ENCODE measurements around the gene COG2.
"Not testable (repeated sequence)": the region's sequence is repeated elsewhere in the genome, so short reads cannot be mapped to it uniquely, and the experiment has no call there.

DNA sequence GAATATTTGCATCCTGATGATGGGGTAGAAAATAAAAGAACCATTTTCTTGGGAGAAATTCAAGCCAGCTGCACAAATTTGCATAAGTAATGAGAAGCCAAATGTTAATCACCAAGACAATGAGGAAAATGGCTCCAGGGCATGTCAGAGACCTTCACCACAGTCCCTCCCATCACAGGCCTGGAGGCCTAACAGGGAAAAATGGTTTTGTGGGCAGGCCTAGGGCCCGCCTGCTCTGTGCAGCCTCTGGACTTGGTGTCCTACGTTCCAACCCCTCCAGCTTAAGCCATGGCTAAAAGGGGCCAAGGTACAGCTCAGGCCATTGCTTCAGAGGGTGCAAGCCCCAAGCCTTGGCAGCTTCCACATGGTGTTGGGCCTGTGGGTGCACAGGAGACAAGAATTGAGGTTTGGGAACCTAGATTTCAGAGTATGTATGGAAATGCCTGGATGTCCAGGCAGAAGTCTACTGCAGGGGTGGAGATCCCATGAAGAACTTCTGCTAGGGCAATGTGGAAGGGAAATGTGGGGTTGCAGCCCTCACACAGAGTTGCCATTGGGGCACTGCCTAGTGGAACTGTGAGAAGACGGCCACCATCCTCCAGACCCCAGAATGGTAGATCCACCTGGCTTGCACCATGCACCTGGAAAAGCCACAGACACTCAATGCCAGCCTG lies 79.7 kb downstream of the COG2 start:
- not testable (repeated sequence) for TF ChIP-seq CTCF (IDR thresholded peaks at IDR 0.05; ENCODE audit: control extremely low read depth in 1 of 3, insufficient read depth in 1 of 3, low read depth in 1 of 3, low read length in 3 of 3); POLR2A (IDR thresholded peaks at IDR 0.05; ENCODE audit: control extremely low read depth in 1 of 2, low read depth in 2 of 2, low read length in 2 of 2); CBX8 (IDR thresholded peaks at IDR 0.05; ENCODE audit: borderline replicate concordance, low read depth, low read length); POLR2AphosphoS5 (IDR thresholded peaks at IDR 0.05; ENCODE audit: low read depth, low read length); CEBPB (IDR thresholded peaks at IDR 0.05; ENCODE audit: low read depth, low read length); EZH2 (IDR thresholded peaks at IDR 0.05; ENCODE audit: low read depth, low read length, severe bottlenecking); KDM5A (IDR thresholded peaks at IDR 0.05; ENCODE audit: low read length); SP2 (IDR thresholded peaks at IDR 0.05; ENCODE audit: low read length); HDAC6 (IDR thresholded peaks at IDR 0.05; ENCODE audit: low read depth, low read length); NRF1 (IDR thresholded peaks at IDR 0.05; ENCODE audit: low read depth, low read length); BRCA1 (IDR thresholded peaks at IDR 0.05; ENCODE audit: low read depth, low read length)

Measured in H1 (cell line).